AG04450 (cell line): ENCODE results near the gene IMMP2L. TPM values are rescaled to one million over a fixed set of nuclear protein-coding genes. Genes with fewer than 3 reads are reported as not detected.
"Not testable (repeated sequence)": the region's sequence is repeated elsewhere in the genome, so short reads cannot be mapped to it uniquely, and the experiment has no call there.

Experiments
- CTCF ChIA-PET: fragments of 300-600, 350-600 bp; formaldehyde crosslinking; extraction: SDS; loops from one replicate; lab custom pipeline; 2022; ENCODE audit warnings: antibody characterized with exemption, inconsistent platforms; lab: Charles Lee
- POLR2A ChIA-PET: fragments of 350-600 bp; formaldehyde crosslinking; extraction: SDS; loops from one replicate; lab custom pipeline; 2021; ENCODE audit warnings: antibody characterized with exemption, inconsistent platforms; lab: Yijun Ruan, JAX
- DNase-seq: peaks from one replicate; pipeline ENCODE4 v3.0.0-alpha.2; 2011; ENCODE audit warnings: low read depth, low spot score
- H3K27ac ChIP-seq: one replicate; pipeline ENCODE4 v1.5.1; 2012; ENCODE audit warnings: low read depth, low read length, control low read depth
- H3K27me3 ChIP-seq: one replicate; pipeline ENCODE4 v1.6.0; 2012; ENCODE audit warnings: low read length; ENCODE audit not compliant: control insufficient read depth, insufficient read depth
- H3K4me3 ChIP-seq: 2 replicates; pipeline ENCODE4 v1.5.1; 2011; ENCODE audit warnings: mild to moderate bottlenecking, low read depth, low read length, control low read depth
- H3K9me3 ChIP-seq: 2 replicates; pipeline ENCODE4 v1.5.1; 2012; ENCODE audit warnings: low read length; ENCODE audit not compliant: control insufficient read depth, insufficient read depth
- CTCF ChIP-seq: IDR thresholded peaks from 2 replicates; pipeline ENCODE4 v1.5.1; 2011; ENCODE audit warnings: low read depth, low read length, control low read depth, inconsistent platforms
- polyA plus RNA-seq: library from polyadenylated mRNA; depleted of rRNA; stranded (reverse); fragments of >200 nt; gene quantifications from 2 replicates; pipeline ENCODE4 v1.2.3, GENCODE V29; 2011

Gene IMMP2L
- polyA plus RNA-seq, 1 experiment = 8.0 TPM

- DNase-seq = no peak
- no peak for TF ChIP-seq CTCF
- no peak overlapping the region for H3K4me3 ChIP-seq
- no peak overlapping the region for H3K27ac ChIP-seq
- no peaks in the 10 kb centered on the region for H3K27me3 ChIP-seq
- ChIA-PET CTCF (no interaction called here), POLR2A (no interaction called here)
- H3K9me3 ChIP-seq = no peaks in the 10 kb centered on the region
These were observed 305.9 kb downstream of the IMMP2L start for GRCh38 chr7:111256391-111256790.

DNA sequence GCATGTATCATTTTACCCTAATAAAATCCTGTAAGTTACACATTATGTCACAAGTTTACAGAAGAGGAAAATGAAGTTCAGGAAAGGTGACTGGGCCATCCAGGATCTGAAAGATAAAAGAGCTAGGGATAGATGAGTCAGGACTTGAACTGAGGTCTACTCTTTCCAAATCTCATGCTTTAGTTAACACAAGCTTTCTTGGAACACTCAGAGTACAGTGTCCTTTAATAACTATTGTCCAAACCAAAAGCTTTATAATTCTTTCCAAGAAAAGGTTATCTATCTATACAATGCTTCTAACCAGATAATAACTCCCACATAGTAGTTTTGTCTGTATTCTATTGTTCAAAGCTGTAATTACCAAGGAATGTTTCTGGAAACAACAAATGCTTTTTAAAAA lies 306.7 kb downstream of the IMMP2L start:
- POLR2A ChIA-PET = no interaction called here
- Histone ChIP-seq H3K27me3 (no peaks in the 10 kb centered on the region), H3K27ac (no peak overlapping the region), H3K4me3 (no peak overlapping the region), H3K9me3 (no peaks in the 10 kb centered on the region)
- no peak for TF ChIP-seq CTCF
- CTCF ChIA-PET = no interaction called here
- no peak for DNase-seq

DNA sequence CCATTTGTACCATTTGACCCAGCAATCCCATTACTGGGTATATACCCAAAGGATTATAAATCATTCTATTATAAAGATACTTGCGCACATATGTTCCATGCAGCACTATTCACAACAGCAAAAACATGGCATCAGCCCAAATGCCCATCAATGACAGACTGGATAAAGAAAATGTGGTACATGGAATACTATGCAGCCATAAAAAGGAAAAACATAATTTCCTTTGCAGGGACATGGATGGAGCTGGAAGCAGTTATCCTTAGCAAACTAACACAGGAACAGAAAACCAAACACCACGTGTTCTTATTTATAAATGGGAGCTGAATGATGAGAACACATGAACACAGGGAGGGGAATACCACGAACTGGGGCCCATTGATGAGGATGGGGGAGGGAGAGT lies 310.9 kb downstream of the IMMP2L start:
- H3K4me3 ChIP-seq, CTCF ChIA-PET, H3K27ac ChIP-seq, DNase-seq, POLR2A ChIA-PET, H3K27me3 ChIP-seq, H3K9me3 ChIP-seq: not testable (repeated sequence)

DNA sequence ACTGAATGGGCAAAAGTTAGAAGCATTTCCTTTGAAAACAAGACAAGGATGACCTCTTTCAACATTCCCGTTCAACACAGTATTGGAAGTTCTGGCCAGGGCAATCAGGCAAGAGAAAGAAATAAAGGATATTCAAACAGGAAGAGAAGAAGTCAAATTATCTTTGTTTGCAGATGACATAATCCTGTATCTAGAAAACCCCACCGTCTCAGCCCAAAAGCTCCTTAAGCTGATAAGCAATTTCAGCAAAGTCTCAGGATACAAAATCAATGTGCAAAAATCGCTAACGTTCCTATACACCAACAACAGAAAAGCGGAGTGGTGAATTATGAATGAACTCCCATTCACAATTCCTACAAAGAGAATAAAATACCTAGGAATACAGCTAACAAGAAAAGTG lies 312.5 kb downstream of the IMMP2L start:
- H3K27ac ChIP-seq, H3K9me3 ChIP-seq, H3K4me3 ChIP-seq, H3K27me3 ChIP-seq, DNase-seq, POLR2A ChIA-PET, CTCF ChIA-PET: not testable (repeated sequence)

GRCh38 chr7:111242141-111242755 lies 320.0 kb downstream of the IMMP2L start:
- no peaks in the 10 kb centered on the region for H3K9me3 ChIP-seq
- CTCF ChIA-PET = no interaction called here
- POLR2A ChIA-PET = no interaction called here
- TF ChIP-seq CTCF = no peak
- no peaks in the 10 kb centered on the region for H3K27me3 ChIP-seq
- H3K27ac ChIP-seq = no peak overlapping the region
- H3K4me3 ChIP-seq = no peak overlapping the region
- DNase-seq = no peak

GRCh38 chr7:111240371-111240770 lies 321.9 kb downstream of the IMMP2L start:
- no peak overlapping the region for H3K27ac ChIP-seq
- H3K9me3 ChIP-seq = no peaks in the 10 kb centered on the region
- TF ChIP-seq CTCF = no peak
- CTCF ChIA-PET = no interaction called here
- no peak overlapping the region for H3K4me3 ChIP-seq
- no peak for DNase-seq
- POLR2A ChIA-PET = no interaction called here
- no peaks in the 10 kb centered on the region for H3K27me3 ChIP-seq
